ENCODE measurements around the gene KMT5B. TPM values are rescaled to one million over a fixed set of nuclear protein-coding genes. Genes with fewer than 3 reads are reported as not detected.

KMT5B gene
- total and polyA plus RNA-seq, 2 of the 4 experiments (the other 2 are of a cell fraction) = 11.2 to 13.4 TPM

DNA sequence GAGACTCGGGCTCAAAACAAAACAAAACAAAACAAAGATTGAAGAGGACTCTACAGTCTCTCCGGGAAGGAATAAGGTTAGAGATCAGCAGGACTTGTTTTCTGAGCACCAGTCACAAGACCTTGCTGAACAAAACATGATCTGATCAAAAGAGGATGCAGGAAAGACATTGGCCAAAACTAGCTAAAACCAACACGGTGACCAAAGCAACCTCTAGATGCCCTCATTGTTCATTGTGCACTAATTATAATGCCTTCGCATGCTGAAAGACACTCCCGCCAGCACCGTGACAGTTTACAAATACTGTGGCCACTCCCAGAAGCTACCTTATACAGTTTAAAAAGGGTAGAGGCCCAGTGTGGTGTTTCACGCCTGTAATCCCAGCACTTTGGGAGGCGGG, 76.2 kb downstream of the KMT5B start:
- ATAC-seq (ENCODE audit: low read depth) (no peak), DNase-seq (no peak)
- Histone ChIP-seq H2BK15ac (ENCODE audit: low read depth, low read length) (no peak overlapping the region), H3K9me1 (ENCODE audit: insufficient read depth, low read length) (no peaks in the 10 kb centered on the region), H3K23ac (ENCODE audit: low read depth, low read length) (no peak overlapping the region), H2BK120ac (ENCODE audit: low read depth, low read length) (no peak overlapping the region), H3K9ac (ENCODE audit: low read depth, low read length) (no peak overlapping the region), H3K79me1 (ENCODE audit: low read depth in 1 of 2, low read length in 2 of 2) (no peaks in the 10 kb centered on the region), H3K27ac (ENCODE audit: insufficient read depth, low read length) (no peak overlapping the region), H2AFZ (replicated peaks; ENCODE audit: low read length, poor library complexity) (no peak overlapping the region), H4K91ac (ENCODE audit: insufficient read depth, low read depth, low read length) (no peak overlapping the region), H4K5ac (ENCODE audit: low read depth, low read length) (no peak overlapping the region), H3K36me3 (ENCODE audit: control insufficient read depth, insufficient read depth, low read length) (no peaks in the 10 kb centered on the region), H2BK20ac (ENCODE audit: low read depth, low read length) (no peak overlapping the region), H4K8ac (ENCODE audit: low read depth in 2 of 2, low read length in 2 of 2) (no peak overlapping the region), H3K27me3 (ENCODE audit: control insufficient read depth, insufficient read depth, low read length) (peaks cover 6% of the 10 kb centered on the region; the same call in 1 of the 2 replicates), H3K4me2 (ENCODE audit: low read depth, low read length) (no peak overlapping the region), H3K14ac (replicated peaks; ENCODE audit: low read depth, low read length) (no peak overlapping the region), H3K4ac (ENCODE audit: low read depth, low read length) (no peak overlapping the region), H3K9me3 (ENCODE audit: control insufficient read depth, insufficient read depth, low read length) (peaks cover 7% of the 10 kb centered on the region), H4K20me1 (ENCODE audit: insufficient read depth, low read length) (no peaks in the 10 kb centered on the region), H2BK5ac (ENCODE audit: low read depth, low read length, poor library complexity, severe bottlenecking) (no peak overlapping the region), H3K56ac (ENCODE audit: extremely low read depth, insufficient read depth, low read length) (no peak overlapping the region), H3K4me1 (ENCODE audit: control insufficient read depth, insufficient read depth, low read length) (no peaks in the 10 kb centered on the region), H2AK9ac (replicated peaks; ENCODE audit: low read depth, low read length, poor library complexity) (no peak overlapping the region), H2AK5ac (ENCODE audit: low read depth, low read length) (no peak overlapping the region), H3K4me3 (ENCODE audit: insufficient read depth, low read depth, low read length) (no peak overlapping the region), H3K18ac (ENCODE audit: low read depth, low read length) (no peak overlapping the region)
- CTCF ChIA-PET = no interaction called here
- WGBS, 2 experiments (ENCODE audit: extremely low coverage in 2 of 2, insufficient read length in 1 of 2) = 75% methylated on average over 1 of the region's 8 CpGs; no CpG with 5 or more reads in 1 of the 2 experiments
- TF ChIP-seq CHD1 (IDR thresholded peaks at IDR 0.05; ENCODE audit: low read depth, low read length) = no peak
- TF ChIP-seq RCOR1 (IDR thresholded peaks at IDR 0.05; ENCODE audit: insufficient replicate concordance, low read length) = no peak
- TF ChIP-seq, protein P1, sequence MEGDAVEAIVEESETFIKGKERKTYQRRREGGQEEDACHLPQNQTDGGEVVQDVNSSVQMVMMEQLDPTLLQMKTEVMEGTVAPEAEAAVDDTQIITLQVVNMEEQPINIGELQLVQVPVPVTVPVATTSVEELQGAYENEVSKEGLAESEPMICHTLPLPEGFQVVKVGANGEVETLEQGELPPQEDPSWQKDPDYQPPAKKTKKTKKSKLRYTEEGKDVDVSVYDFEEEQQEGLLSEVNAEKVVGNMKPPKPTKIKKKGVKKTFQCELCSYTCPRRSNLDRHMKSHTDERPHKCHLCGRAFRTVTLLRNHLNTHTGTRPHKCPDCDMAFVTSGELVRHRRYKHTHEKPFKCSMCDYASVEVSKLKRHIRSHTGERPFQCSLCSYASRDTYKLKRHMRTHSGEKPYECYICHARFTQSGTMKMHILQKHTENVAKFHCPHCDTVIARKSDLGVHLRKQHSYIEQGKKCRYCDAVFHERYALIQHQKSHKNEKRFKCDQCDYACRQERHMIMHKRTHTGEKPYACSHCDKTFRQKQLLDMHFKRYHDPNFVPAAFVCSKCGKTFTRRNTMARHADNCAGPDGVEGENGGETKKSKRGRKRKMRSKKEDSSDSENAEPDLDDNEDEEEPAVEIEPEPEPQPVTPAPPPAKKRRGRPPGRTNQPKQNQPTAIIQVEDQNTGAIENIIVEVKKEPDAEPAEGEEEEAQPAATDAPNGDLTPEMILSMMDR (conservative IDR thresholded peaks at IDR 0.05; ENCODE audit: low read depth, low read length) = no peak
- TF ChIP-seq NFE2L2 (IDR thresholded peaks at IDR 0.05; ENCODE audit: low read depth, low read length) = no peak
- no peak for TF ChIP-seq POLR2A (IDR thresholded peaks at IDR 0.05; ENCODE audit: low read depth, low read length)
- no peak for TF ChIP-seq BHLHE40 (IDR thresholded peaks at IDR 0.05; ENCODE audit: low read depth, low read length)
- TF ChIP-seq MXI1 (IDR thresholded peaks at IDR 0.05; ENCODE audit: borderline replicate concordance, low read depth, low read length) = no peak
- no peak for TF ChIP-seq SMC3 (IDR thresholded peaks at IDR 0.05; ENCODE audit: low read depth, low read length)
- BruUV-seq (replicated peaks) = no TSS peak
- intact Hi-C loops (cut with micrococcal nuclease) (no loop called here), in situ Hi-C loops (cut with MboI; ENCODE audit: low sequenced_read_pairs) (no loop called here), dilution Hi-C loops (cut with HindIII; ENCODE audit: low sequenced_read_pairs, unreplicated experiment) (no loop called here)
- POLR2A ChIA-PET (ENCODE audit: unreplicated experiment) = no interaction called here

Data from IMR-90 (cell line).